Fibroblast of peridontal ligament (primary cell): ENCODE measurements around the gene FAF1.

Source experiments
- DNase-seq: peaks from one replicate; pipeline ENCODE4 v3.0.0-alpha.2; 2010; ENCODE audit errors: extremely low read depth

FAF1 gene

GRCh38 chr1:50416553-50417453 is 543.3 kb downstream of the FAF1 start:
- DNase-seq, result no peak

GRCh38 chr1:50416150-50416527 is 543.9 kb downstream of the FAF1 start:
- DNase-seq, result no peak

GRCh38 chr1:50415235-50416149 is 544.6 kb downstream of the FAF1 start:
- DNase-seq, result no peak

GRCh38 chr1:50414853-50415234 is 545.2 kb downstream of the FAF1 start:
- DNase-seq, result no peak

GRCh38 chr1:50412813-50413476 is 547.1 kb downstream of the FAF1 start:
- DNase-seq, result no peak

GRCh38 chr1:50405814-50406213 is 554.3 kb downstream of the FAF1 start:
- DNase-seq, result no peak

DNA sequence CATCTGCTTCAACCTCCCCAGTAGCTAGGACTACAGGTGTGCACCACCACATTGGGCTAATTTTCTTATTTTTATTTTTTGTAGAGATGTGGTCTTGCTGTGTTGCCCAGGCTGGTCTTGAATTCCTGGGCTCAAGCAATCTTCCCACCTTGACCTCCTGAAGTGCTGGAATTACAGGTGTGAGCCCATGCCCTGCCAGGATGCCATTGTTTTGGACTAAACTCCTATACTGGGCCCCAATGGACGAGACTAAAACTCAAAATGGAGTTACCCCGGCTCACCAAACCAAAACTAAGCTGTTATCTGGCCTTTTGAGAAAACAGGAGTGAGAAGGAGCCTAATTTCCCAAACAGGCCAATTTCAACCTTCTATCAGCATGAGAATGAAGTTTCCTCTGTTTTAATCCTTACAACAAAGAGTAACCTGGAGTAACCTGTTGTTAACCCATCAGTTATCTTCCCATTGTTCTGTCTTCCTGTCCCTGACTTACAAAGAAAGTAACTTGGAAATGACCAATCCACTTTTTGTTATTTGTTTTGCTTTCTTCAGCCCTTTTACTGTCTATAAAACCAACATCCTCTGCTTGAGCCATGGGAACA is 566.4 kb downstream of the FAF1 start:
- DNase-seq, result no peak
